Skin epidermis (tissue), 12 donors: ENCODE measurements around the gene MRPS6.

Experiments used
- H3K27ac ChIP-seq, 21 experiments: fragments of 200-600 bp; sonication (generic) in 11 of 21; one replicate each; pipeline ENCODE4 v1.5.0; 2020; ENCODE audit warnings: mild to moderate bottlenecking in 3 of 21, inconsistent platforms in 2 of 21, moderate library complexity in 2 of 21
- H3K4me3 ChIP-seq, 7 experiments: fragments of 200-600 bp; sonication (generic) in 2 of 7; one replicate each; pipeline ENCODE4 v1.5.0; 2020; ENCODE audit warnings: inconsistent platforms in 2 of 7, mild to moderate bottlenecking in 2 of 7, moderate library complexity in 1 of 7

The MRPS6 gene

GRCh38 chr21:34158866-34159835, 85.8 kb downstream of the MRPS6 start:
- Histone ChIP-seq H3K4me3 (no peak overlapping the region), H3K27ac (no peak overlapping the region)

- no peak overlapping the region for H3K27ac ChIP-seq
- no peak overlapping the region for H3K4me3 ChIP-seq
Measured at GRCh38 chr21:34166468-34166867, 93.1 kb downstream of the MRPS6 start.

GRCh38 chr21:34170886-34171285, 97.5 kb downstream of the MRPS6 start:
- no peak overlapping the region for H3K4me3 ChIP-seq
- H3K27ac ChIP-seq, result no peak overlapping the region

GRCh38 chr21:34174470-34174869, 101.1 kb downstream of the MRPS6 start:
- no peak overlapping the region for H3K27ac ChIP-seq
- no peak overlapping the region for H3K4me3 ChIP-seq

GRCh38 chr21:34176448-34176847, 103.1 kb downstream of the MRPS6 start:
- no peak overlapping the region for H3K27ac ChIP-seq

DNA sequence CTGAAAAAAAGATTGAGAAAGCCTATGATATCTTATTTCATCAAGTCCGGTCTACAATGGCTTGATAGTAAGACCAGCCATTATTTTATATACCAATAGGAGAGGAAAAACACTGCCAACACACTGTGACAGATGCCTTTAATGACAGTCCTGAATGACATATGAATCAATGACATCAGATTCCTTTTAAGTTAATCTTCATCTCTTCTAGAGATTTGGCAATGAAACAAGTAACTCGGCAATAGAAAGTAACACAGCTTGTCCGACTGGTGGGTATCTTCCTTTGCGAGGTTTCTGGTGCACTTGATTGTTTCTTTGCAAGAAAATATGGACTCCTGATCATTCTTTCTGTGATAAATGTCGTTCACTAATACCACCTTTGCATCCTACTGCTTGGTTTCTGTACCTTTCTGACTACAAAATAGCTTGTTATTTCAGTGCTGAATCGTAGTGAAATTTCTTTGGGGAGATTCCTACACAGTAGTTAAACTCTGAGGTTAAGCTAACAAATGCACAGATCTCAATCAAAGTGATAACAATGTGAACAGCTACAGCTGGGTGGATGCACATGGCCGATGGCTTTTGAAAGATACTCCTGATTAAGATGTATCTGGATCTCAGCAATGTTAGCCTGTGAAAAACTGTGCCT, 104.7 kb downstream of the MRPS6 start:
- no peak overlapping the region for H3K27ac ChIP-seq
- no peak overlapping the region for H3K4me3 ChIP-seq

More at GRCh38 chr21:34176448-34176847, 103.1 kb downstream of the MRPS6 start:
- no peak overlapping the region for H3K4me3 ChIP-seq

GRCh38 chr21:34179204-34179935, 106.0 kb downstream of the MRPS6 start:
- no peak overlapping the region for H3K4me3 ChIP-seq
- H3K27ac ChIP-seq, result no peak overlapping the region

DNA sequence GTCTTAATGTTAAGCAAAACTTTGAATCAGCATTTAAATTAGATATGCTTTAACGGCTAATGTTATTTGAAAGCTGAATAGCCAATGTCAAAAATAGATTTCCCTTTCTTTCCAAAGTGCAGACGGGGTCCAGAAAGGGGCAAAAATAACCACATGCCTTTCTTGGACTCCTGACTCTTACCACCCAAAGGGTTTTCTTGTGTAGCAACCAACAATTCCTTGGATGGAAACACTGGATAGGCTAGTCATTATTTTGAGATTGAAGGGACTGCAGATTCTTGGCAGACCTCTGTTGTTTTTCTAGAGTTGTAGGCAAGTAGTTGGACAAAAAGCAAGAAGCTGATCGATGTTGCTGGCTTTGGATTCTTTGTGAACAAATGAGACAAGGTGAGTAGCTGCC, 107.0 kb downstream of the MRPS6 start:
- peak overlapping the region in 4 of 21 experiments; percentile 1 to 75 (median 20) for H3K27ac ChIP-seq
- H3K4me3 ChIP-seq, result no peak overlapping the region

DNA sequence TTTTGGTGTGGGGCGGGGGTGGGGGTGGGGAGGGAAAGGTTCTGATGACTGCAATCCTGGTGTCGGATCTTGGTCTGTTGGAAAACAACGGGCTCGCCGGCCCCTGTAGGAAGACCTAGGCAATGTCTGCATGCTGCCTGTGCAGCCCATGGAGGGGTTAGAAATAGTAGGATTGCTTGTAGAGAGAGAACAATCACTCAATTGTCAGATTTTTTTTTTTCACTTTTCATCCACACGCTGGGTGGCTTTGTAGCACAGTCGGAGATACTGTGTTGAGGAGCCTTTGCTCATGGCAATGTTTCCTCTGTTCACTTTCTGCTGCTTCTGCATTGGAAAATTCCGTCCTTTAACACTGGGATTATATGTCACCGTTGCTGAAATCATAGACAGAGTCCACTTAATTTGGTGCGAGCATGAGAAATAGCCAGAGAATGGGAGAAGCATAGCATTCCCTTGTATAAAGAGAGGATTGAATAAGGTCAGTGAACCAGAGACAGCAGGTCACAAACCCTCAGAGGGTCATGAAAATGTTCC, 107.5 kb downstream of the MRPS6 start:
- no peak overlapping the region for H3K4me3 ChIP-seq
- peak overlapping the region in 5 of 21 experiments; percentile 1 to 75 (median 27) for H3K27ac ChIP-seq

- H3K27ac ChIP-seq, result peak overlapping the region in 2 of 21 experiments; percentile 27 to 75
Measured at GRCh38 chr21:34181431-34182039, 108.2 kb downstream of the MRPS6 start.

DNA sequence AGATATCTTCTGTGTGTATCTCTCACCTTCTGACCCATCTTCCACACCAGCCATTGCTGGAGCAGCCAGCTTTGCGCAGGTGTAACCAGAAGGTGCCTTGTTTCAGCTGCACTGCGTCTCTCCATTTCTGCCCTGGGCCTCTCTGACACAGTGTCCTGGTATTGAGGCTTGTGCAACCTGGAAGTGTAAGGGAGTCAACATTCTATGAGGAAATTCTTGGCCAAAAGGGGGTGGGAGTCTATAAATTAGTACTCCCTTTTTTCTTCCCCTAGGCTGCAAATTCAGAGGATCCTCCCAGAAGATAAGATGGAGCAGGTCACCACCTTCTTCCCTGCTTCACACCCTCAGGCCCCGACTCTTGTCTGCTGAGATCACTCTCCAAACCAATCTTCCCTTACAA, 109.1 kb downstream of the MRPS6 start:
- H3K4me3 ChIP-seq, result no peak overlapping the region
- H3K27ac ChIP-seq, result no peak overlapping the region

More at GRCh38 chr21:34181431-34182039, 108.2 kb downstream of the MRPS6 start:
- no peak overlapping the region for H3K4me3 ChIP-seq

- no peak overlapping the region for H3K4me3 ChIP-seq
- no peak overlapping the region for H3K27ac ChIP-seq
Measured at GRCh38 chr21:34183331-34183928, 110.1 kb downstream of the MRPS6 start.

DNA sequence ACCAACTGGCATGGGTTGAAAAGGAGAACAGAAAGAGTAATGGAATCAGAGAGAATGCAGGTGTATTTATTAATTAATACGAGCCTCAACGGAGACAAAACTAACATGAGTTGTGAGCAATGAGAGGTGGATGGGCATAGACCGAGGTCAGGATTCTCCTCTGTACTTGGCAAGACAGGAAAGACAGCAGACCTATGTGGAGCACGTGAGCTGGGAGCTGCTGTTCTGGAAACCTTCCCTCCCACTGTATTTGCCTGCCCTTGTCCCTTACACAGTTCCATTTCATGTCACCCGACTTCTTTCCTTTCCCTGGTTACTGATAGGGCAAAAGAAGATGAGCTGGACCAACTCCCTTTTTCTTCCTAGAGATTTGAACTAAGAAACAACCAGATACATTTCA, 110.9 kb downstream of the MRPS6 start:
- Histone ChIP-seq H3K27ac (no peak overlapping the region), H3K4me3 (no peak overlapping the region)

DNA sequence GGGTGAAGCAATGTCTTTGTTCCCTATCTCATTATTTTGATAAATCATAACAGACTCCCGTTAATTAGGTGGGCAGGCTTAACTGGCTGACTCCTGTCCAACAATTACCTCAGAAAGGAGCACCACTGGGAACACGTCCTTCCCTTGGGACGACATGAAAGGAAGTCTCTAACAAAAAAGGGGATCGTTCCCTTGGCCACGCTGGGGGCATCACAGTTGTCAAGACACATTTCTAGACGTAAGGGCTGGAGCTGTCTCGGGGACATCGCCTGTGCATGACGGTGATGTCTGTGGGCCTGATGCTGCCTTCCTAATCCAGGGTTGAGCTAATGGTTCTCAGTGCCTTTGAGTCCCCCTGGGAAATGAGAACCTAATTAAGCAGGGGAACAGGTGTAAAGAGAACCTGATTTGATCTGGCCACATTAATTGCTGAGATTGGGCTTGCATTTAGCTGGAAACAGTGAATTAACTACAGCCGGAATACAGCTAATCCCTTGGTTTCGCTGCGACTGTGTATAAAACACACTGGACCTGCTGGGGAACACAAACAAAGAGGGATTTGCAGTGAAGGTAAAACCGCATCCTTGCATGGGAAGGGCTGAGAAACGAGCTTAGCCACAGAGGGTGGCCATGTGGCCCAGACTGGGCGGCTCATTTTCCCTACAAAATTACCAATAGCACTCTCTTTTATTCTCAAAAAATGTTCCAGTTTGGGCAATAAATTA, 111.8 kb downstream of the MRPS6 start:
- no peak overlapping the region for H3K27ac ChIP-seq

GRCh38 chr21:34186109-34186719, 112.8 kb downstream of the MRPS6 start:
- Histone ChIP-seq H3K4me3 (no peak overlapping the region), H3K27ac (peak overlapping the region in 1 of 21 experiments; percentile 74)

More for the DNA sequence above, 111.8 kb downstream of the MRPS6 start:
- no peak overlapping the region for H3K4me3 ChIP-seq

DNA sequence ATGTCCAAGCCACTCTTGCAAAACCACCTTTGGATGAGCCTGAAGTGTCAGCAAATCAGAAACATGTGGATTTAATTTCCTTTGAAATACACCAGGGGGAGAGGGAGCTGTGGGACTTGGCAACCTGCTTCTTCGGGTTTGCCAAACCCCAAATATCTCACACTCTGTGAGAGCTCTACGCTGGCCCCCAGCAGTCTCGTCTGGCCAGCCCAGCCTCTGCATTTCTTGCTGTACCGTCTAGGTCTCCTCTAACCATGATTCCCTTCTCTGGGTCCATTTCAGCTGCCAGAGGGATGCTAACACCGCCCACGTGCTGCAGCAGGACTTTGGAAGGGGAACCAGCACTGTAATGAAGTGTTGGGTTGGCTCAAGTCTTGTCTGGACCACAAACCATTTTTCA, 114.6 kb downstream of the MRPS6 start:
- Histone ChIP-seq H3K4me3 (no peak overlapping the region), H3K27ac (peak overlapping the region in 1 of 21 experiments; percentile 33)

GRCh38 chr21:34189506-34189905, 116.1 kb downstream of the MRPS6 start:
- Histone ChIP-seq H3K27ac (peak overlapping the region in 1 of 21 experiments; percentile 60), H3K4me3 (no peak overlapping the region)
